D721Med (cell line): Measurements from ENCODE around the gene NACAD.
"Not testable (repeated sequence)": the region's sequence is repeated elsewhere in the genome, so short reads cannot be mapped to it uniquely, and the experiment has no call there.

Experiments used
- DNase-seq: peaks from one replicate; pipeline ENCODE4 v3.0.0; 2011; ENCODE audit warnings: low spot score; ENCODE audit not compliant: insufficient read length
- FAIRE-seq: peaks from 2 replicates; lab custom pipeline; 2011; peaks lifted over from hg19 to GRCh38; lab: Jason Lieb, UNC
- TF ChIP-seq, protein P1 (sequence below): IDR thresholded peaks from 2 replicates; pipeline ENCODE4 v1.5.1; 2012; ENCODE audit warnings: mild to moderate bottlenecking, control low read depth; ENCODE audit not compliant: insufficient read depth; ENCODE audit errors: missing control alignments

NACAD gene

DNA sequence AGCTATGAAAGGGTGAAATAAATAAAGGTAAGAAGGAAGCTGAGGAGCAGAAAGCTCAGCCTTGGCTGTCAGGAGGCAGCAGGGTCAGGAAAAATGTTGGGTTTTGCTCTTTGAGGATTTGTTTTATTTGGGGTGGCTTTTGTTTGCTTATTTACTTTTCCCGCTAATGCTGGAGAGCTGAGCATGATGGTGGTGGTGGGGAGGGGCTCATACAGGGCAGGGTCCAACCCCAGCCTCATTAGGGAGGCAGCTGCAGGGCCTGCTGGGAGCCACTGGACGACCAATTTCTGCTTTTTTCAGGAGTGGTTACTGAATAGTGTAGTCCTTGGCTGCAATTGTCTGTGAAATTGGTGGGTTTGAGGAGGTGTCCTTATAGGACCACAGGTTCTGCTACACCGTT, 52.5 kb downstream of the NACAD start:
- DNase-seq (no peak), FAIRE-seq (no peak)
- TF ChIP-seq, protein P1, sequence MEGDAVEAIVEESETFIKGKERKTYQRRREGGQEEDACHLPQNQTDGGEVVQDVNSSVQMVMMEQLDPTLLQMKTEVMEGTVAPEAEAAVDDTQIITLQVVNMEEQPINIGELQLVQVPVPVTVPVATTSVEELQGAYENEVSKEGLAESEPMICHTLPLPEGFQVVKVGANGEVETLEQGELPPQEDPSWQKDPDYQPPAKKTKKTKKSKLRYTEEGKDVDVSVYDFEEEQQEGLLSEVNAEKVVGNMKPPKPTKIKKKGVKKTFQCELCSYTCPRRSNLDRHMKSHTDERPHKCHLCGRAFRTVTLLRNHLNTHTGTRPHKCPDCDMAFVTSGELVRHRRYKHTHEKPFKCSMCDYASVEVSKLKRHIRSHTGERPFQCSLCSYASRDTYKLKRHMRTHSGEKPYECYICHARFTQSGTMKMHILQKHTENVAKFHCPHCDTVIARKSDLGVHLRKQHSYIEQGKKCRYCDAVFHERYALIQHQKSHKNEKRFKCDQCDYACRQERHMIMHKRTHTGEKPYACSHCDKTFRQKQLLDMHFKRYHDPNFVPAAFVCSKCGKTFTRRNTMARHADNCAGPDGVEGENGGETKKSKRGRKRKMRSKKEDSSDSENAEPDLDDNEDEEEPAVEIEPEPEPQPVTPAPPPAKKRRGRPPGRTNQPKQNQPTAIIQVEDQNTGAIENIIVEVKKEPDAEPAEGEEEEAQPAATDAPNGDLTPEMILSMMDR, result no peak

DNA sequence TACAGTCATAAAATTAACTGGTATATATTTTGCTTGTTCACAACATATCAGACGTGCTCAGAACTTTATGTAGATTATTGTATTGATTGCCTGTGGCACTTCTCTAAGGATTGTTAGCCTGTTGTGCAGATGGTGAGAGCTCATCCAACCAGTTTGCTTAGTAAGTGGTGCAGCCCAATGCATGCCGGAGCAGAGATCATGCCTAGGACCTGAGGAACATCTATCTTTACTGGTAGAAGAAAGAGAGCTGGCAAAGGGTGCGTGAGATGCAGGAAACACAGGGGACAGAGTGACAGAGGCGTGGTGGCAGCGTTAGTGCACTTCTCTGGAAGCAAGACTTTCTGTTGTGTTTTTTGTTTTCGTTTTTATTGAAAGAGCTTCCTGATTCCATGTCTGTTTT, 52.9 kb downstream of the NACAD start:
- FAIRE-seq (no peak), DNase-seq (no peak)
- TF ChIP-seq, protein P1, result no peak

DNA sequence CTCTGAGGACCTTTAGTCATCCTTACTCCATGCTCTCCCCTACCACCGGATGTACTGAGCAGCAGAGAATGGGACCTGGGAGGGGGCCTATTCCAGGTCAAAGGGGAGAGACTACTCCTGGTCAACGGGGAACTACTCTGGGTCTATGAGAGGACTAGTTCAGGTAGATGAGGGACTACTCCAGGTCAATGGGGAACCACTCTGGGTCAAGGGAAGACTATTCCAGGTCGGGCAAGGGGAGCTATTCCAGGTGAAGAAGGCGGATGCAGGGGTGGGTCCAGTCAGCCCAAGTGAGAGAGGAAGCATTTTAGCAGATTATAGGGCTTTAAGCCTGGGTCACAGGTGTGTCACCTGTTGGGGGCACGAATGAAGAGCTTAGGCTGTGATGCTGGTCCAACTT, 53.4 kb downstream of the NACAD start:
- TF ChIP-seq, protein P1, result no peak
- no peak for DNase-seq
- FAIRE-seq, result no peak

DNA sequence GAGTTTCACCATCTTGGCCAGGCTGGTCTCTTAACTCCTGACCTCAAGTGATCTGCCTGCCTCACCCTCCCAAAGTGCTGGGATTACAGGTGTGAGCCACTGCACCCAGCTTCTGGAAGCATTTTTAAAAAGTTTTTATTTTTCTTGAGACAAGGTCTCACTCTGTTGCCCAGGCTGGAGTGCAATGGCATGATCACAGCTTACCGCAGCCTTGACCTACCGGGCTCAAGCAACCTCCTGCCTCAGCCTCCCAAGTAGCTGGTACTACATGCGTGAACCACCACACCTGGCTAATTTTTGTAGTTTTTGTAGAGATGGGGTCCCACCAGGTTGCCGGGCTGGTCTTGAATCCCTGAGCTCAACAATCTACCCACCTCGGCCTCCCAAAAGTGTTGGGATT, 54.1 kb downstream of the NACAD start:
- not testable (repeated sequence) for FAIRE-seq

DNA sequence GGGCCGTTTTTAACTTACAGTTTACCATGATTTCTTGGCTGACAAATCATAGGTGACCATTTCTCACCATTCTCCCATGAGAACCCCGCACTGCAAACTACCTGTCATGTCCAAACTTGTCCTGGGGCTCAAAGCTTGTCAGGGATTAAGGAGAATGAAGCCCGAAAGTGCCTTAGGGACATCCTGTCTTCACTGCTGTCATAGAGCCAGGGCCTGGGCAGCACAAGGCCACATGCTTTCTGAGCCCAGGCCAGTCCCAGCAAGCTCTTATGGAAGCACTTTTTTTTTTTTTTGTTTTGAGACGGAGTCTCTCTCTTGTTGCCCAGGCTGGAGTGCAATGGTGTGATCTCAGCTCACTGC, 54.9 kb downstream of the NACAD start:
- DNase-seq (no peak), FAIRE-seq (no peak)
- TF ChIP-seq, protein P1, result no peak

More for the DNA sequence above, 54.1 kb downstream of the NACAD start:
- DNase-seq, result not testable (repeated sequence)

DNA sequence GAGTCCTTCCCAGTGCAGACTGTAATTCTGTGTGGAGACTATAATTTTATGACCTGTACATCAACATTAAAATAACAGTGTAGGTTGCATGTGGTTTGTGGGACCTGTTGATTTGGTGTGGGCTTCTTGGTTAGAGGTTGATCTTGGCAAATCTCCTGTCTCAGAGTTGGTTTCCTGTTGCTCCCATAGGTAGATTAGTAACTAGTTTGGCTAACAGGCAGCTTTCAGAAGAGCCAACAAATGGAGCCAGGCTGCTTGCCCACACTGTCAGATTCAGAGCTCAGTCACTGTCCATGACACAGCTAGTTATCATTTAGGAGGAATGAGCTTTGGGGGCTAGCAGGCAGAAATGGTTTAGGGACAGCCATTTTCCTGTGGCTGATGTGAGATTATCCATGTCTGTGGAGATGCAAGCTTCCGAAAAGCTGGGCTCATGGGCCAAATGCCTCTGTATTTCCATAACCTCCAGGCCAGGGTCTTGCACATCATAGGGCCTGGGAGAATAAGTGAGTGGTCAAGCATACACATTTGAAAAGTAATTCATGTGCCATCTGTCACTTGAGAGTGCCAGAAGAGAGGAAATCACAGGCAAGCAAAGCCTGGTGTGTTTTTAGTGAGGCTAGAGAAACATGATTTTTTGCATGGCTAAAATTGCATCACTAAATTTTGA, 55.4 kb downstream of the NACAD start:
- no peak for DNase-seq
- FAIRE-seq, result no peak
- TF ChIP-seq, protein P1, result no peak

DNA sequence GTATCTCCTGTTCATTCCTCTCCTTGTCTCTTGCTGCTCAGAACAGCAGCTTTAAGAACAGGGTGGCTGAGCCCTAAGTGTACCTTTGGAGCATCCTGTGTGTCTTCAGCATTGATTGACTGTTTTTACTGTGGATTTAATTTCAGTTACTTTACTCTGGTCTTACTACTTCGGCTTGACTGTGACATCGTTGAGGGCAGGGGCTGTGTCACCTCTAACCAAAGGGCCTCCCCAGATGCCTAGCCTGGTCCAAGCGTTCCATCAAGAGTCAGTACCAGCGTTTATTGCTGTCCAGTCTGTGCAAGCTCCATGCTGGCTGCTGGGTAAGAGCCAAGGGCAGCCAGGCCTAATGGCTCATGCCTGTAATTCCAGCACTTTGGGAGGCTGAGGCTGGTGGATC, 56.3 kb downstream of the NACAD start:
- no peak for FAIRE-seq
- TF ChIP-seq, protein P1, result no peak
- no peak for DNase-seq

DNA sequence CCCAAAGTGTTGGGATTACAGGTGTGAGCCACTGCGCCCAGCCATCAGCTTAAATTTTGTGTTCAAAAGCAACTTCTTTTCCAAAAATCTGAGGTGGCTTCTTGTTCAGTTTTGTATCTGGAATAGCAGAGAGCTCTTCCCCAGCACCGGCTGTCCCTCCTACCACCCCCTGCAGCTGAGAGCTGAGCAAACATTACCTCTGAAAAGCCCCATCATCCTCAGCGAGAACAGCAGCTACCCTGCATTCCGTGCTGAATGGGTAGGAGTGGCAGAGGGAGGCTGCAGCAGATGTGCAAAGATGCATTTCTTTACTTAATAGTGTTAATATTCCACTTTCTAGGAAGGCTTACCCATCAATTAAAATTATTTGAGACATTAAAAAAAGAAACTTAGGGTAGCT, 56.9 kb downstream of the NACAD start:
- TF ChIP-seq, protein P1, result no peak
- FAIRE-seq, result no peak

More for the DNA sequence above, 56.9 kb downstream of the NACAD start:
- no peak for DNase-seq
